Panc1 (cell line): ENCODE measurements around the gene MTHFR. TPM values are rescaled to one million over a fixed set of nuclear protein-coding genes. Genes with fewer than 3 reads are reported as not detected.

Experiments used
- ATAC-seq: fragments of 200-7000 bp; cut with Tn5 transposase; 2 replicates; pipeline ENCODE4 v1.9.1; 2020; ENCODE audit warnings: mild to moderate bottlenecking, moderate library complexity
- BruUV-seq: library from RNA; stranded (reverse); fragments of 400-500 nt; replicated peaks from 2 replicates; lab custom pipeline; 2021; lab: Mats Ljungman, UMichigan
- CTCF ChIA-PET: fragments of 300-600 bp; sonication (Branson Sonifier 250); formaldehyde crosslinking; loops from one replicate; lab custom pipeline; 2022; ENCODE audit warnings: antibody characterized with exemption; lab: Charles Lee
- POLR2A ChIA-PET: fragments of 300-600 bp; sonication (Branson Sonifier 250); formaldehyde crosslinking; loops from one replicate; lab custom pipeline; 2022; ENCODE audit warnings: antibody characterized with exemption; lab: Charles Lee
- DNase-seq: peaks from one replicate; pipeline ENCODE4 v3.0.0-alpha.2; 2010; ENCODE audit warnings: low read depth, low spot score
- H3K27ac ChIP-seq: 2 replicates; pipeline ENCODE4 v1.5.1; 2011; ENCODE audit warnings: mild to moderate bottlenecking, low read length, inconsistent platforms
- H3K27me3 ChIP-seq: fragments of 200-500 bp; sonication (Bioruptor generic); 2 replicates; pipeline ENCODE4 v1.6.0; 2014; ENCODE audit warnings: low read length, inconsistent platforms; ENCODE audit not compliant: control insufficient read depth, insufficient read depth
- H3K36me3 ChIP-seq: fragments of 200-500 bp; sonication (Bioruptor generic); 2 replicates; pipeline ENCODE4 v1.5.1; 2014; ENCODE audit warnings: inconsistent platforms, mild to moderate bottlenecking, low read length, moderate library complexity; ENCODE audit not compliant: control insufficient read depth, insufficient read depth
- H3K4me1 ChIP-seq: 2 replicates; pipeline ENCODE4 v1.5.1; 2011; ENCODE audit warnings: inconsistent platforms, mild to moderate bottlenecking, low read length, moderate library complexity; ENCODE audit not compliant: control insufficient read depth, insufficient read depth
- H3K4me3 ChIP-seq, 2 experiments: 2 replicates each; pipeline ENCODE4 v1.5.1; 2011 to 2012; ENCODE audit warnings: low read depth in 2 of 2, low read length in 2 of 2, mild to moderate bottlenecking in 2 of 2, inconsistent platforms in 1 of 2, moderate library complexity in 1 of 2
- H3K9me3 ChIP-seq: fragments of 200-500 bp; sonication (Bioruptor generic); 2 replicates; pipeline ENCODE4 v1.5.1; 2014; ENCODE audit warnings: low read depth, mild to moderate bottlenecking, inconsistent platforms, low read length, moderate library complexity; ENCODE audit not compliant: control insufficient read depth, insufficient read depth
- CTCF ChIP-seq: fragments of 450-650 bp; IDR thresholded peaks from 2 replicates; pipeline ENCODE4 v1.5.1; 2017; ENCODE audit warnings: mild to moderate bottlenecking
- POLR2AphosphoS5 ChIP-seq: IDR thresholded peaks from 2 replicates; pipeline ENCODE4 v1.6.1; 2012; ENCODE audit warnings: mild to moderate bottlenecking, low read depth, low read length, moderate library complexity
- REST ChIP-seq, 2 experiments: IDR thresholded peaks; 2 replicates each; pipeline ENCODE4 v1.6.1; 2011 to 2012; ENCODE audit warnings: low read depth in 2 of 2, control low read depth in 1 of 2, low read length in 1 of 2, mild to moderate bottlenecking in 1 of 2, moderate library complexity in 1 of 2; ENCODE audit not compliant: insufficient read depth in 1 of 2
- SIN3A ChIP-seq: IDR thresholded peaks from 2 replicates; pipeline ENCODE4 v1.6.1; 2012; ENCODE audit warnings: low read depth, mild to moderate bottlenecking, low read length, moderate library complexity, borderline replicate concordance; ENCODE audit not compliant: insufficient read depth
- TCF7L2 ChIP-seq: IDR thresholded peaks from 2 replicates; pipeline ENCODE4 v1.6.1; 2011; ENCODE audit warnings: mild to moderate bottlenecking, low read depth, low read length, inconsistent platforms
- in situ Hi-C: cut with HindIII; loops from 2 replicates; pipeline ENCODE4 v1.10.0; 2016; ENCODE audit warnings: low sequenced_read_pairs, low pct_unique_long_range_greater_than_20kb
- intact Hi-C: fragments of 100-400 bp; cut with micrococcal nuclease; formaldehyde crosslinking; loops from one replicate; pipeline ENCODE4 v1.10.0; 2022; ENCODE audit not compliant: unreplicated experiment
- total RNA-seq: library from RNA; stranded (reverse); gene quantifications from one replicate; pipeline ENCODE4 v1.2.1, GENCODE V29; 2021; ENCODE audit not compliant: unreplicated experiment

Gene MTHFR
- total RNA-seq, 1 experiment from 2014 or later, result 37.4 TPM

GRCh38 chr1:11781297-11781696 is 24.5 kb downstream of the MTHFR start:
- no peak overlapping the region for H3K4me3 ChIP-seq
- no peaks in the 10 kb centered on the region; the same call in 1 of the 2 replicates for H3K4me1 ChIP-seq
- no peaks in the 10 kb centered on the region for H3K9me3 ChIP-seq
- no peaks in the 10 kb centered on the region for H3K36me3 ChIP-seq
- TF ChIP-seq REST (IDR thresholded peaks at IDR 0.05; ENCODE audit: insufficient read depth in 1 of 2, low read depth in 2 of 2, low read length in 1 of 2) (no peak), POLR2AphosphoS5 (no peak), TCF7L2 (no peak), SIN3A (no peak), CTCF (no peak)
- in situ Hi-C loops (no loop called here), intact Hi-C loops (no loop called here)
- ATAC-seq (no peak), DNase-seq (no peak)
- no TSS peak for BruUV-seq
- H3K27ac ChIP-seq, result no peak overlapping the region
- ChIA-PET CTCF (interaction anchor here (0.6 kb wide), 1 partner anchor 181 kb away, joined by 3 read pairs; no protein-coding TSS in a partner anchor), POLR2A (no interaction called here)
- no peaks in the 10 kb centered on the region for H3K27me3 ChIP-seq

GRCh38 chr1:11780380-11781147 is 25.2 kb downstream of the MTHFR start:
- POLR2A ChIA-PET, result no interaction called here
- ATAC-seq, result no peak

More at GRCh38 chr1:11780380-11781147, 25.2 kb downstream of the MTHFR start:
- Histone ChIP-seq H3K4me3 (no peak overlapping the region), H3K27ac (no peak overlapping the region), H3K9me3 (no peaks in the 10 kb centered on the region), H3K36me3 (no peaks in the 10 kb centered on the region), H3K4me1 (no peaks in the 10 kb centered on the region; the same call in 1 of the 2 replicates), H3K27me3 (no peaks in the 10 kb centered on the region)
- DNase-seq, result no peak
- no TSS peak for BruUV-seq
- TF ChIP-seq CTCF, result no peak
- no peak for TF ChIP-seq TCF7L2
- TF ChIP-seq REST (IDR thresholded peaks at IDR 0.05; ENCODE audit: insufficient read depth in 1 of 2, low read depth in 2 of 2, low read length in 1 of 2), result no peak
- TF ChIP-seq SIN3A, result no peak
- TF ChIP-seq POLR2AphosphoS5, result no peak
- CTCF ChIA-PET, result no interaction called here
- in situ Hi-C loops, result no loop called here
- intact Hi-C loops, result no loop called here
